ENCODE results near the gene OPCML. TPM values are rescaled to one million over a fixed set of nuclear protein-coding genes. Genes with fewer than 3 reads are reported as not detected.

The OPCML gene
- total RNA-seq, 4 donors from 2014 or later, result 0.06 to 0.83 (median 0.24) TPM

GRCh38 chr11:132862137-132862536, 670.2 kb downstream of the OPCML start:
- H3K4me3 ChIP-seq, result no peak overlapping the region
- H3K27me3 ChIP-seq, result no peaks in the 10 kb centered on the region
- intact Hi-C loops (cut with DNase I), result no loop called here
- no peak overlapping the region for H3K27ac ChIP-seq (replicated peaks in 1 of 4)
- TF ChIP-seq POLR2AphosphoS5 (IDR thresholded peaks at IDR 0.05), result no peak
- TF ChIP-seq POLR2A (IDR thresholded peaks at IDR 0.05; ENCODE audit: low read depth), result no peak
- TF ChIP-seq, protein P1, sequence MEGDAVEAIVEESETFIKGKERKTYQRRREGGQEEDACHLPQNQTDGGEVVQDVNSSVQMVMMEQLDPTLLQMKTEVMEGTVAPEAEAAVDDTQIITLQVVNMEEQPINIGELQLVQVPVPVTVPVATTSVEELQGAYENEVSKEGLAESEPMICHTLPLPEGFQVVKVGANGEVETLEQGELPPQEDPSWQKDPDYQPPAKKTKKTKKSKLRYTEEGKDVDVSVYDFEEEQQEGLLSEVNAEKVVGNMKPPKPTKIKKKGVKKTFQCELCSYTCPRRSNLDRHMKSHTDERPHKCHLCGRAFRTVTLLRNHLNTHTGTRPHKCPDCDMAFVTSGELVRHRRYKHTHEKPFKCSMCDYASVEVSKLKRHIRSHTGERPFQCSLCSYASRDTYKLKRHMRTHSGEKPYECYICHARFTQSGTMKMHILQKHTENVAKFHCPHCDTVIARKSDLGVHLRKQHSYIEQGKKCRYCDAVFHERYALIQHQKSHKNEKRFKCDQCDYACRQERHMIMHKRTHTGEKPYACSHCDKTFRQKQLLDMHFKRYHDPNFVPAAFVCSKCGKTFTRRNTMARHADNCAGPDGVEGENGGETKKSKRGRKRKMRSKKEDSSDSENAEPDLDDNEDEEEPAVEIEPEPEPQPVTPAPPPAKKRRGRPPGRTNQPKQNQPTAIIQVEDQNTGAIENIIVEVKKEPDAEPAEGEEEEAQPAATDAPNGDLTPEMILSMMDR (IDR thresholded peaks at IDR 0.05), result no peak
- no peak for TF ChIP-seq EP300 (IDR thresholded peaks at IDR 0.05)
- 86% methylated on average over 5 of the region's 5 CpGs for WGBS
- H3K4me1 ChIP-seq, result no peaks in the 10 kb centered on the region
- no peaks in the 10 kb centered on the region for H3K9me3 ChIP-seq
- H3K36me3 ChIP-seq, result no peaks in the 10 kb centered on the region
- no peak for DNase-seq (ENCODE audit: extremely low spot score)

DNA sequence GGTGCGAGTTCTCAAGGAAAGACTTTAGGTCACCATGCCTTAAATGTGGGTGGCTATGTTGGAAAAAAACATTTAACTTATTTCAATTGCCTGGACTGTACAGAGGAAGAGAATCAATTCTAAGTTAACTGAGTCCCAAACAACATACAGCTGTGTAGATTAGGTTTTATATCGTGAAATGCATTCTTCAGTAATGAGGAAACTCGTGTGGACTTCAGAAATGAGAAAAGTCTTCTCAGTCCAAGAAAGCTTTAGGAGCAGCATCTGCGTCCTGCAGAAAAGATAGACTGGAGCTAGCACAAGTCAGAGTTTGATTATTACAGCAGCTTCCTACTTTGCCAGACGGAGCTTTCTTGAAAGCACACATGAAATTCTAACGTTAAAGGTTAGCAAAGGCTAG, 673.0 kb downstream of the OPCML start:
- Histone ChIP-seq H3K27me3 (no peaks in the 10 kb centered on the region), H3K9me3 (no peaks in the 10 kb centered on the region), H3K4me3 (no peak overlapping the region), H3K4me1 (no peaks in the 10 kb centered on the region), H3K36me3 (no peaks in the 10 kb centered on the region), H3K27ac (replicated peaks in 1 of 4) (no peak overlapping the region)
- TF ChIP-seq POLR2AphosphoS5 (IDR thresholded peaks at IDR 0.05) (no peak), EP300 (IDR thresholded peaks at IDR 0.05) (no peak), POLR2A (IDR thresholded peaks at IDR 0.05; ENCODE audit: low read depth) (no peak)
- TF ChIP-seq, protein P1 (IDR thresholded peaks at IDR 0.05), result no peak
- DNase-seq (ENCODE audit: extremely low spot score), result no peak
- WGBS, result 68% methylated on average over 6 of the region's 6 CpGs
- intact Hi-C loops (cut with DNase I), result no loop called here

GRCh38 chr11:132858223-132858622, 674.1 kb downstream of the OPCML start:
- DNase-seq (ENCODE audit: extremely low spot score), result no peak
- Histone ChIP-seq H3K9me3 (no peaks in the 10 kb centered on the region), H3K36me3 (no peaks in the 10 kb centered on the region), H3K27me3 (no peaks in the 10 kb centered on the region), H3K27ac (replicated peaks in 1 of 4) (no peak overlapping the region), H3K4me3 (no peak overlapping the region), H3K4me1 (no peaks in the 10 kb centered on the region)
- TF ChIP-seq POLR2A (IDR thresholded peaks at IDR 0.05; ENCODE audit: low read depth), result no peak
- TF ChIP-seq, protein P1 (IDR thresholded peaks at IDR 0.05), result no peak
- no peak for TF ChIP-seq EP300 (IDR thresholded peaks at IDR 0.05)
- TF ChIP-seq POLR2AphosphoS5 (IDR thresholded peaks at IDR 0.05), result no peak
- intact Hi-C loops (cut with DNase I), result no loop called here
- WGBS, result 8% methylated on average over 5 of the region's 5 CpGs

DNA sequence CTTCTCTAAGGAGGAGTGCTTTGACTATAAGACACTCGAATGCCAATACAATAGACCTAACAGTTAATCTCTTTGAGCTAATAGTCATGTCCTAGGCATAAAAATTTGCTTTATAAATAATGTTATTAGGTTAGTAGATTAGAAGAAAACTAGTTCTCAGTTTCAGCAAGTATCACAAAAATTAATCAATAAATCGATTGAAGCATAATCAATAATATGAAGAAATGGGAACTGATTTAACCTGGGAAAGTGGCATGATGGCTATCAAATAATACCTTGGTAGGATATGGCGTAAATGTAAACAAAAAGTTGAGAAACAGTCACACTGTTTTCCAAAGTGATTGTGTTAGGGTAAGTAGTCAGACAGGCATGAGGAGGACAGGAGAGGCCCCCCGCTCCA, 676.3 kb downstream of the OPCML start:
- no peak for TF ChIP-seq POLR2A (IDR thresholded peaks at IDR 0.05; ENCODE audit: low read depth)
- TF ChIP-seq POLR2AphosphoS5 (IDR thresholded peaks at IDR 0.05), result no peak
- TF ChIP-seq, protein P1 (IDR thresholded peaks at IDR 0.05), result no peak
- TF ChIP-seq EP300 (IDR thresholded peaks at IDR 0.05), result no peak
- Histone ChIP-seq H3K4me1 (no peaks in the 10 kb centered on the region), H3K36me3 (no peaks in the 10 kb centered on the region), H3K9me3 (no peaks in the 10 kb centered on the region), H3K27ac (replicated peaks in 1 of 4) (no peak overlapping the region), H3K27me3 (no peaks in the 10 kb centered on the region), H3K4me3 (no peak overlapping the region)
- WGBS, result 94% methylated on average over 4 of the region's 4 CpGs
- no peak for DNase-seq (ENCODE audit: extremely low spot score)
- intact Hi-C loops (cut with DNase I), result no loop called here

- no peak overlapping the region for H3K4me3 ChIP-seq
- no peaks in the 10 kb centered on the region for H3K36me3 ChIP-seq
- 97% methylated on average over 3 of the region's 3 CpGs for WGBS
- H3K27ac ChIP-seq (replicated peaks in 1 of 4), result no peak overlapping the region
- intact Hi-C loops (cut with DNase I), result no loop called here
- no peak for TF ChIP-seq POLR2A (IDR thresholded peaks at IDR 0.05; ENCODE audit: low read depth)
- TF ChIP-seq, protein P1 (IDR thresholded peaks at IDR 0.05), result no peak
- TF ChIP-seq POLR2AphosphoS5 (IDR thresholded peaks at IDR 0.05), result no peak
- no peak for TF ChIP-seq EP300 (IDR thresholded peaks at IDR 0.05)
- no peaks in the 10 kb centered on the region for H3K4me1 ChIP-seq
- H3K27me3 ChIP-seq, result no peaks in the 10 kb centered on the region
- no peak for DNase-seq (ENCODE audit: extremely low spot score)
- no peaks in the 10 kb centered on the region for H3K9me3 ChIP-seq
These were observed 676.8 kb downstream of the OPCML start for GRCh38 chr11:132855516-132855915.

All from esophagus muscularis mucosa (tissue), 4 donors.